K562 (cell line): ENCODE results near the gene FDPS. TPM values are rescaled to one million over a fixed set of nuclear protein-coding genes. Genes with fewer than 3 reads are reported as not detected.

Experiments used
- EP400 ChIP-seq: fragments of 450-650 bp; IDR thresholded peaks from 2 replicates; pipeline ENCODE4 v1.6.1; 2017; ENCODE audit warnings: antibody characterized with exemption, mild to moderate bottlenecking, moderate library complexity
- FOS ChIP-seq: IDR thresholded peaks from 3 replicates; pipeline ENCODE4 v1.6.1; 2011; ENCODE audit not compliant: insufficient read length; ENCODE audit errors: extremely low read depth
- NFYB ChIP-seq: IDR thresholded peaks from 2 replicates; pipeline ENCODE4 v1.6.1; 2011; ENCODE audit warnings: mild to moderate bottlenecking, moderate library complexity; ENCODE audit not compliant: insufficient read length; ENCODE audit errors: extremely low read depth
- NRF1 ChIP-seq, 2 experiments: fragments of 450-650 bp; IDR thresholded peaks in 1 of 2; conservative IDR thresholded peaks in 1 of 2; 2 replicates each; pipeline ENCODE4 v1.6.1; 2014; ENCODE audit warnings: mild to moderate bottlenecking in 2 of 2
- RBM39 ChIP-seq: fragments of 200-400 bp; formaldehyde crosslinking; optimal IDR thresholded peaks from 2 replicates; pipeline ENCODE3; 2018; ENCODE audit warnings: low read depth, low read length
- SIN3A ChIP-seq, 2 experiments: fragments of 150-350 bp in 1 of 2; IDR thresholded peaks; 2 replicates each; pipeline ENCODE4 v1.6.1; 2011 to 2016; ENCODE audit warnings: borderline replicate concordance in 2 of 2, low read depth in 2 of 2, low read length in 2 of 2, mild to moderate bottlenecking in 2 of 2, moderate library complexity in 2 of 2; ENCODE audit not compliant: control insufficient read depth in 1 of 2
- polyA plus RNA-seq, 8 experiments: library from polyadenylated mRNA; depleted of rRNA in 4 of 8; stranded (reverse) in 5 of 8; unstranded in 3 of 8; fragments of >200 nt; fragmentation: Nextera tagmentation in 2 of 8; fragmentation: Illumina TruSeq in 1 of 8; extraction: Ambion mirVana in 2 of 8; extraction: Trizol in 1 of 8; gene quantifications; 2 replicates each; pipeline versions ENCODE4 v1.2.1 to v1.2.3, GENCODE V29; 2011 to 2014; ENCODE audit warnings: inconsistent platforms in 1 of 8, missing spikeins in 1 of 8
- total RNA-seq, 7 experiments: library from RNA; depleted of rRNA in 6 of 7; stranded (reverse); fragments of >200 nt in 6 of 7; fragmentation: Illumina TruSeq in 2 of 7; extraction: Trizol in 2 of 7; gene quantifications; 2 replicates each; pipeline versions ENCODE4 v1.2.1 to v1.2.3, GENCODE V29; 2011 to 2021; ENCODE audit warnings: low replicate concordance in 1 of 7
- TF ChIP-seq, protein P1 (sequence below): fragments of 250-450 bp; sonication (Bioruptor Pico); IDR thresholded peaks from 2 replicates; pipeline ENCODE4 v1.9.0; 2021; ENCODE audit warnings: mild to moderate bottlenecking, inconsistent platforms
- TF ChIP-seq, protein P2 (sequence below): fragments of 250-450 bp; sonication (Bioruptor Pico); IDR thresholded peaks from 2 replicates; pipeline ENCODE4 v1.5.0; 2020; ENCODE audit warnings: mild to moderate bottlenecking, borderline replicate concordance
- TF ChIP-seq, protein P3 (sequence below): sonication (generic); formaldehyde crosslinking; IDR thresholded peaks from 2 replicates; pipeline ENCODE4 v1.8.0; 2022; ENCODE audit warnings: mild to moderate bottlenecking, missing genetic modification reagents
- TF ChIP-seq, protein P4 (sequence below), 2 experiments: IDR thresholded peaks; 2 replicates each; pipeline ENCODE4 v1.6.1; 2012; ENCODE audit warnings: improper control_type of control experiment in 2 of 2, low read depth in 2 of 2, low read length in 2 of 2, borderline replicate concordance in 1 of 2
- TF ChIP-seq, protein P5 (sequence below): sonication (generic); formaldehyde crosslinking; IDR thresholded peaks from 2 replicates; pipeline ENCODE4 v1.5.0; 2020; ENCODE audit warnings: missing genetic modification reagents
- TF ChIP-seq, protein P6 (sequence below): sonication (generic); formaldehyde crosslinking; IDR thresholded peaks from 2 replicates; pipeline ENCODE4 v1.8.0; 2022; ENCODE audit warnings: mild to moderate bottlenecking, missing genetic modification reagents
- TF ChIP-seq, protein P7 (sequence below): IDR thresholded peaks from 2 replicates; pipeline ENCODE4 v1.6.1; 2011; ENCODE audit warnings: borderline replicate concordance, low read depth, mild to moderate bottlenecking, moderate library complexity, low read length; ENCODE audit not compliant: insufficient read depth, poor library complexity, severe bottlenecking

The FDPS gene
- total and polyA plus RNA-seq, 9 of the 15 experiments (the other 6 are each of a cell fraction or from before 2014, with no cell fraction given) = 247 to 884 (median 360) TPM

DNA sequence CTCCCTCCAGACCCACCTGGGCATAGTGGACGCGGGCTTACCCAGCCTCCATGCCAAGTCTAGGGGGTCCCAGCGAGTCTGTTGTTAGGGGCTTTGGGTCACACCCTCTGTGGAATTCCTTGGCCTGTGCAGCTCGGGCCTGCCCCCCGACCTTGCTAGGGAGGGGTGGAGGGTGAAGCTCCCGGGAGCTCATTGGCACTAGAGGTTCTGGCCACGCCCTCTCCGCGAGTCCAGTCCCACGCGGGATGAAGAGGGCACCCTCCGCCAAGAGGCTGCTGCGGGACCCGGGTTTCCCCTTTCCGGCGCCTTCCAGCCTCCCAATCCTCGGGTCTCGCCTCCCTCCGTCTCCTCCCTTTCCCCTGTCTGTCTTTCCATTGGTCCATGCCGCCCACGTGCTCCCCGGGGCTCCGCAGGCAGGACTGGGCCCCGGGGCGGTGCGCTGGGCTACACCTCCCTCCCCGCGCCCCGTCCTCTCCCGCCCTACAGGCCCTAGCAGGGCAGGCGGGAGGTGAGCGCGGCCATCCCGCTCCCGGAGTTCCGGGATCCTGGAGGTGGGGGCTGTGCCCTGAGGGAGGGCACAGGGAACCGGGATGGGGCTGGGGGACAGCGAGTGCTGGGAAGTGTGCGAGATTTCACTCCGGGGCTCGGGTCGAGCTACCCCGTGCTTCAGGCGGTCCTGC lies 15.5 kb downstream of the FDPS start (continued):
- TF ChIP-seq, protein P1, sequence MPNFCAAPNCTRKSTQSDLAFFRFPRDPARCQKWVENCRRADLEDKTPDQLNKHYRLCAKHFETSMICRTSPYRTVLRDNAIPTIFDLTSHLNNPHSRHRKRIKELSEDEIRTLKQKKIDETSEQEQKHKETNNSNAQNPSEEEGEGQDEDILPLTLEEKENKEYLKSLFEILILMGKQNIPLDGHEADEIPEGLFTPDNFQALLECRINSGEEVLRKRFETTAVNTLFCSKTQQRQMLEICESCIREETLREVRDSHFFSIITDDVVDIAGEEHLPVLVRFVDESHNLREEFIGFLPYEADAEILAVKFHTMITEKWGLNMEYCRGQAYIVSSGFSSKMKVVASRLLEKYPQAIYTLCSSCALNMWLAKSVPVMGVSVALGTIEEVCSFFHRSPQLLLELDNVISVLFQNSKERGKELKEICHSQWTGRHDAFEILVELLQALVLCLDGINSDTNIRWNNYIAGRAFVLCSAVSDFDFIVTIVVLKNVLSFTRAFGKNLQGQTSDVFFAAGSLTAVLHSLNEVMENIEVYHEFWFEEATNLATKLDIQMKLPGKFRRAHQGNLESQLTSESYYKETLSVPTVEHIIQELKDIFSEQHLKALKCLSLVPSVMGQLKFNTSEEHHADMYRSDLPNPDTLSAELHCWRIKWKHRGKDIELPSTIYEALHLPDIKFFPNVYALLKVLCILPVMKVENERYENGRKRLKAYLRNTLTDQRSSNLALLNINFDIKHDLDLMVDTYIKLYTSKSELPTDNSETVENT (CRISPR knock-in tag) = peak; percentile 72
- TF ChIP-seq NRF1 (conservative IDR thresholded peaks at IDR 0.05 in 1 of 2, IDR thresholded peaks at IDR 0.05 in 1 of 2) = peak; percentile 81 to 84
- TF ChIP-seq, protein P2, sequence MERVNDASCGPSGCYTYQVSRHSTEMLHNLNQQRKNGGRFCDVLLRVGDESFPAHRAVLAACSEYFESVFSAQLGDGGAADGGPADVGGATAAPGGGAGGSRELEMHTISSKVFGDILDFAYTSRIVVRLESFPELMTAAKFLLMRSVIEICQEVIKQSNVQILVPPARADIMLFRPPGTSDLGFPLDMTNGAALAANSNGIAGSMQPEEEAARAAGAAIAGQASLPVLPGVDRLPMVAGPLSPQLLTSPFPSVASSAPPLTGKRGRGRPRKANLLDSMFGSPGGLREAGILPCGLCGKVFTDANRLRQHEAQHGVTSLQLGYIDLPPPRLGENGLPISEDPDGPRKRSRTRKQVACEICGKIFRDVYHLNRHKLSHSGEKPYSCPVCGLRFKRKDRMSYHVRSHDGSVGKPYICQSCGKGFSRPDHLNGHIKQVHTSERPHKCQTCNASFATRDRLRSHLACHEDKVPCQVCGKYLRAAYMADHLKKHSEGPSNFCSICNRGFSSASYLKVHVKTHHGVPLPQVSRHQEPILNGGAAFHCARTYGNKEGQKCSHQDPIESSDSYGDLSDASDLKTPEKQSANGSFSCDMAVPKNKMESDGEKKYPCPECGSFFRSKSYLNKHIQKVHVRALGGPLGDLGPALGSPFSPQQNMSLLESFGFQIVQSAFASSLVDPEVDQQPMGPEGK (CRISPR knock-in tag) = no peak
- peak in 1 of 2 experiments; percentile 66; a peak in 2 of 4 replicates for TF ChIP-seq SIN3A (IDR thresholded peaks at IDR 0.05; ENCODE audit: borderline replicate concordance in 2 of 2, control insufficient read depth in 1 of 2, low read depth in 2 of 2, low read length in 2 of 2)
- TF ChIP-seq, protein P3, sequence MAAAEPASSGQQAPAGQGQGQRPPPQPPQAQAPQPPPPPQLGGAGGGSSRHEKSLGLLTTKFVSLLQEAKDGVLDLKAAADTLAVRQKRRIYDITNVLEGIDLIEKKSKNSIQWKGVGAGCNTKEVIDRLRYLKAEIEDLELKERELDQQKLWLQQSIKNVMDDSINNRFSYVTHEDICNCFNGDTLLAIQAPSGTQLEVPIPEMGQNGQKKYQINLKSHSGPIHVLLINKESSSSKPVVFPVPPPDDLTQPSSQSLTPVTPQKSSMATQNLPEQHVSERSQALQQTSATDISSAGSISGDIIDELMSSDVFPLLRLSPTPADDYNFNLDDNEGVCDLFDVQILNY (CRISPR knock-in tag) = no peak
- TF ChIP-seq RBM39 = peak; percentile 44
- TF ChIP-seq, protein P4, sequence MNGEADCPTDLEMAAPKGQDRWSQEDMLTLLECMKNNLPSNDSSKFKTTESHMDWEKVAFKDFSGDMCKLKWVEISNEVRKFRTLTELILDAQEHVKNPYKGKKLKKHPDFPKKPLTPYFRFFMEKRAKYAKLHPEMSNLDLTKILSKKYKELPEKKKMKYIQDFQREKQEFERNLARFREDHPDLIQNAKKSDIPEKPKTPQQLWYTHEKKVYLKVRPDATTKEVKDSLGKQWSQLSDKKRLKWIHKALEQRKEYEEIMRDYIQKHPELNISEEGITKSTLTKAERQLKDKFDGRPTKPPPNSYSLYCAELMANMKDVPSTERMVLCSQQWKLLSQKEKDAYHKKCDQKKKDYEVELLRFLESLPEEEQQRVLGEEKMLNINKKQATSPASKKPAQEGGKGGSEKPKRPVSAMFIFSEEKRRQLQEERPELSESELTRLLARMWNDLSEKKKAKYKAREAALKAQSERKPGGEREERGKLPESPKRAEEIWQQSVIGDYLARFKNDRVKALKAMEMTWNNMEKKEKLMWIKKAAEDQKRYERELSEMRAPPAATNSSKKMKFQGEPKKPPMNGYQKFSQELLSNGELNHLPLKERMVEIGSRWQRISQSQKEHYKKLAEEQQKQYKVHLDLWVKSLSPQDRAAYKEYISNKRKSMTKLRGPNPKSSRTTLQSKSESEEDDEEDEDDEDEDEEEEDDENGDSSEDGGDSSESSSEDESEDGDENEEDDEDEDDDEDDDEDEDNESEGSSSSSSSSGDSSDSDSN (IDR thresholded peaks at IDR 0.05; ENCODE audit: borderline replicate concordance in 1 of 2, low read depth in 2 of 2, low read length in 2 of 2) = 0 out of 4 replicates have a peak, but pooled peaks of 1 of the 2 experiments have one; percentile 11
- TF ChIP-seq, protein P5, sequence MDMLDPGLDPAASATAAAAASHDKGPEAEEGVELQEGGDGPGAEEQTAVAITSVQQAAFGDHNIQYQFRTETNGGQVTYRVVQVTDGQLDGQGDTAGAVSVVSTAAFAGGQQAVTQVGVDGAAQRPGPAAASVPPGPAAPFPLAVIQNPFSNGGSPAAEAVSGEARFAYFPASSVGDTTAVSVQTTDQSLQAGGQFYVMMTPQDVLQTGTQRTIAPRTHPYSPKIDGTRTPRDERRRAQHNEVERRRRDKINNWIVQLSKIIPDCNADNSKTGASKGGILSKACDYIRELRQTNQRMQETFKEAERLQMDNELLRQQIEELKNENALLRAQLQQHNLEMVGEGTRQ (CRISPR knock-in tag) = peak; percentile 100
- TF ChIP-seq, protein P6, sequence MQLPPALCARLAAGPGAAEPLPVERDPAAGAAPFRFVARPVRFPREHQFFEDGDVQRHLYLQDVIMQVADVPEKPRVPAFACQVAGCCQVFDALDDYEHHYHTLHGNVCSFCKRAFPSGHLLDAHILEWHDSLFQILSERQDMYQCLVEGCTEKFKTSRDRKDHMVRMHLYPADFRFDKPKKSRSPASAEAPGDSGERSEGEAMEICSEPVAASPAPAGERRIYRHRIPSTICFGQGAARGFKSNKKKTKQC = peak; percentile 46; the same call in 1 of the 2 replicates
- TF ChIP-seq NFYB = peak; percentile 78
- peak; percentile 79 for TF ChIP-seq FOS
- peak; percentile 40 for TF ChIP-seq EP400
- TF ChIP-seq, protein P7, sequence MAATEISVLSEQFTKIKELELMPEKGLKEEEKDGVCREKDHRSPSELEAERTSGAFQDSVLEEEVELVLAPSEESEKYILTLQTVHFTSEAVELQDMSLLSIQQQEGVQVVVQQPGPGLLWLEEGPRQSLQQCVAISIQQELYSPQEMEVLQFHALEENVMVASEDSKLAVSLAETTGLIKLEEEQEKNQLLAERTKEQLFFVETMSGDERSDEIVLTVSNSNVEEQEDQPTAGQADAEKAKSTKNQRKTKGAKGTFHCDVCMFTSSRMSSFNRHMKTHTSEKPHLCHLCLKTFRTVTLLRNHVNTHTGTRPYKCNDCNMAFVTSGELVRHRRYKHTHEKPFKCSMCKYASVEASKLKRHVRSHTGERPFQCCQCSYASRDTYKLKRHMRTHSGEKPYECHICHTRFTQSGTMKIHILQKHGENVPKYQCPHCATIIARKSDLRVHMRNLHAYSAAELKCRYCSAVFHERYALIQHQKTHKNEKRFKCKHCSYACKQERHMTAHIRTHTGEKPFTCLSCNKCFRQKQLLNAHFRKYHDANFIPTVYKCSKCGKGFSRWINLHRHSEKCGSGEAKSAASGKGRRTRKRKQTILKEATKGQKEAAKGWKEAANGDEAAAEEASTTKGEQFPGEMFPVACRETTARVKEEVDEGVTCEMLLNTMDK = no peak
